Fibroblast of villous mesenchyme (primary cell): Measurements from ENCODE around the gene STK39. TPM values are rescaled to one million over a fixed set of nuclear protein-coding genes. Genes with fewer than 3 reads are reported as not detected.

Experiments
- DNase-seq: peaks from one replicate; pipeline ENCODE4 v3.0.0-alpha.2; 2010; ENCODE audit warnings: low read depth
- H3K4me3 ChIP-seq: 2 replicates; pipeline ENCODE4 v1.5.1; 2011; ENCODE audit warnings: low read depth, mild to moderate bottlenecking, low read length
- CTCF ChIP-seq: IDR thresholded peaks from 2 replicates; pipeline ENCODE4 v1.5.1; 2012; ENCODE audit warnings: low read depth, mild to moderate bottlenecking, low read length; ENCODE audit not compliant: insufficient read depth
- total RNA-seq: library from RNA; depleted of rRNA; stranded (reverse); fragments of >200 nt; gene quantifications from 2 replicates; pipeline ENCODE4 v1.2.3, GENCODE V29; 2012

The STK39 gene
- total RNA-seq, 1 donor: 27.2 TPM

- no peak for TF ChIP-seq CTCF
- DNase-seq: no peak
- no peak overlapping the region for H3K4me3 ChIP-seq
These were observed 101.7 kb downstream of the STK39 start for GRCh38 chr2:168145426-168146310.

DNA sequence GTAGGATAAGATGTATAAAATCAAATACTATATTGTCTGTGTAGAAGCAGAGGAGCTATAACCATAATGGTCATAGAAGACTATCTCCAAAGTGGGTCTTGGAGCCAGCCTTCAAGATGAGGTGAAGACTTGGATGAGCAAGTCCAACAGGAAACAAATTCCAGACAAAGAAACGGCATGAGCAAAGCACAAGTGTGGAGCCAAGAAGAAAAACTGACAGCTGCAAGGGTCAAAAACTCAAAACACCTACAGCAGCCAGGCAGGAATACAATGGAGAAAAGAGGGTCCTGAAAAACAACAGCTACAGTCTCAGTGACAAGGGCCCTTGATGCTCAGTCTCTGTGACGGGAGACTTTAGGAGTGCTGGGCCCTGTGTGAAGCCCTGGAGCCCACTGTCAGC is 102.4 kb downstream of the STK39 start:
- no peak for DNase-seq
- no peak for TF ChIP-seq CTCF

DNA sequence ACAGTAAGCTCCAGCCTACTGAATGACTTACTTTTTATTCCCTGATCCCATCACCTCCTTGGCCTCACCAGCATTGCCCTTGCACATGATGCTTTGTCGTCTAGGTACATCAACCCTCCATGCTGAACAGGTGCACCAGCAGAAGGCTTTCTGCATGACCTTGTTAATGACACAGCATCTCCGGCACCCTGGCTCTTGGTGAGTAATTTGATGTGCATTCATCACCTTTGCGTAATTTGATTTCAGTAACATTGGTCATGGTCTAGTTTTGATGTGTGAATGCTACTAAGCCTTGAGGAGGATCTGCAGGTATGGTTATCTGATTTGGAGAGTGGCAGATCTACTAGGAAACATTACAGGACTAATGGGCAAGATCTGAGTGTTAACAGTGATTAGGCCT is 103.6 kb downstream of the STK39 start:
- H3K4me3 ChIP-seq: no peak overlapping the region
- DNase-seq: no peak
- no peak for TF ChIP-seq CTCF

More for the DNA sequence above, 102.4 kb downstream of the STK39 start:
- no peak overlapping the region for H3K4me3 ChIP-seq

DNA sequence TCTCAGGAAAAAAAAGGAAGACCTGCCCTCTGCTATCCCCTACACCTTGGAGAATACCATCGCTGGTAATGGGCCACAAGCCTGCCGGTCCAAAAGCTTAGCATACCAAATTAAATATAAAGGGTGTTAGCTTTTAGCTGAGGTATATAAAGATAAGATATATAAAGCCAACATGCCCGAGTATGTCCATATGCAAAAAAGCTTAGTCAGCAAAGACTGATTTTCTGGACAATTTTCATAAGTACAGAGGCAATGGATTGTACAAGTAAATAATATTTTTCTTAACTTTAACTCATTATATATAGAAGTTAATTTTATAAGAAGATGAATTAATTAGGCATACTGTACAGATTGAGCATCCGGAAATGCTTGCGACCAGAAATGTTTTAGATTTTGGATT is 106.5 kb downstream of the STK39 start:
- DNase-seq: no peak
- TF ChIP-seq CTCF: no peak
- H3K4me3 ChIP-seq: no peak overlapping the region

DNA sequence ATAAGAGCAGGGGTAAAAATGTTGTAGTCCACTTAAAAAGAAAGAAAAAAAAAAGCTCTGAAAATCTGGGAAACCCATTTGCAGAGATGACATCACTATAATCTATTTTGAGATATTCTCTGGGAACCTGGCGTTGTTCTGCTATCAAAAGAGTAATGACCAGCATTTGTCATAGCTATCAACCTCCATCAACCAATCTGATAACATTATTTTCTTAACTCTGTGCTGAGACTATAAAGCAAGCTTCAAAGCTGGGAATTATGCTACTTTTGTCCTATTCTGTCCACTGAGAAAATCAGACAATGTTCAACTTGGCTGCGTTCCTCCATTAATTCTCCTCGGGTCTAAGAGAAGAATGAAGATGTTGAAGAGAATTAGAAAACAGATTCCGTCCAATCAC is 107.5 kb downstream of the STK39 start:
- no peak for DNase-seq
- H3K4me3 ChIP-seq: no peak overlapping the region
- no peak for TF ChIP-seq CTCF

DNA sequence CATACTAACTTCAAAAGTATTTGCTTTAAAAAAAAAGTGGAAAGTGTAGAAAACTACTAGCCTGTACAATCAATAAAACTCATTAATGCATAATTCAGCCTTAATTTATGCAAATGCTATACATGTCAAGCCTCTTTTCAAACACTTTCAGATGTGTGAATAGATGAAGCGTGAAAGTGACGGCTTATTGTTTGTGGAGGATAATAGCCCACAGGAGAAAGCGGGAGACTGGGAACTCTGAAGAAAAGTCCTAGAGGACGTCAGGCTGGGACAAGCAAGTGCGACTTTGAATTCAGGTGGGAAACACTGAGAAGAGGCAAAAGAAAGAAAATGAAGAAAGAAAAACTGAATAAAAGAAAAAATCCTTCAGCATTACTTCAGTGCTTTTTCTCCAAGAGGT is 108.5 kb downstream of the STK39 start:
- DNase-seq: no peak
- no peak for TF ChIP-seq CTCF
- no peak overlapping the region for H3K4me3 ChIP-seq
